Measurements from ENCODE around the gene ASB18. TPM values are rescaled to one million over a fixed set of nuclear protein-coding genes. Genes with fewer than 3 reads are reported as not detected.

ASB18 gene
- total RNA-seq, 3 donors from 2014 or later: not detected

DNA sequence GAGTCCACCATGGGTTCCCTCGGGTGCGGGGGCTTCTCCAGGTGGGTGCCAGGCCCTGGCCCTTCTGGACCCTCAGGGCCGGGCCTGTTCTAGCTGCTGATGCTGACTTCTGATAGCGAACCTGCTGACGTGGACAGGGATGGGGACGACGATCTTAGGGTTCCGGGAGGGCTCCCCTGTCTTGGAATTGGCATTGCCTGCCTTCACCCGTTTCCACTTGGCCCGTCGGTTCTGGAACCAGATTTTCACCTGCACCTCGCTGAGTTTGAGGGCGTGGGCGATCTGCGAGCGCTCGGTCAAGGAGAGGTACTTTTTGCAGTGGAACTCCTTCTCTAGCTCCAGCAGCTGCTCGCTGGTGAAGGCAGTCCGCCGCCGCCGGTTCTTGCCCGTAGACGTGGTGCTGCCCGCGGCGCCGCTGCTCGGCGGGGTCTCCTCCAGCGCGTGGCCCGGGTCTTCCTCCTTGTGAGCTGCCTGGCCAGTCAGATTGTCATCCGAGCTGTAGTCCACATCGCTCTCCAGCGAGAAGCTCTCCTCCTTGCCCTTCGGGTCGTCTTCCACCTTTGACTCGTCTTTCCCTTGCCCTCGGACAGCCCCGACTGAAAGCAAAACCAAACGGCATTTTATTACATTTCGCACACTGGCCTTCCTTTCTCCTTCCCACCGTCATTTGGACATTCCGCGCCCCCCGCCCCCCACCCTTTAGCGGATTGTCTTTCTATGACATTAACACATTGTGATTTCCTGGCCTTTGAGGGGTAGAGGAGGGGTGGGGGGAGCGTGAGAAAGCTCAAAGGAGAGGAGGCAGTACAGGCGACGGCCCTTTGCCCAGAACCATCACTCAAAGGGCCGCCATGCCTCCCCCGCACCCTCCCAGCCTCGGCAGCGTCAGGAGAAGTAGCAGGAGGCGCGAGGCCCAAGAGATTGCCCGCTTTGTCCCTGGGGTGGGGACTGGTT, 98.1 kb downstream of the ASB18 start:
- Mint-ChIP-seq H3K4me3 (peak overlapping the region; percentile 60), H3K27me3 (ENCODE audit: low read depth) (peaks cover 66% of the 10 kb centered on the region), H3K9me3 (no peaks in the 10 kb centered on the region), H3K36me3 (ENCODE audit: insufficient read depth) (no peaks in the 10 kb centered on the region), H3K4me1 (ENCODE audit: low read depth) (peaks cover 15% of the 10 kb centered on the region)
- ATAC-seq (no peak), DNase-seq (no peak)

DNA sequence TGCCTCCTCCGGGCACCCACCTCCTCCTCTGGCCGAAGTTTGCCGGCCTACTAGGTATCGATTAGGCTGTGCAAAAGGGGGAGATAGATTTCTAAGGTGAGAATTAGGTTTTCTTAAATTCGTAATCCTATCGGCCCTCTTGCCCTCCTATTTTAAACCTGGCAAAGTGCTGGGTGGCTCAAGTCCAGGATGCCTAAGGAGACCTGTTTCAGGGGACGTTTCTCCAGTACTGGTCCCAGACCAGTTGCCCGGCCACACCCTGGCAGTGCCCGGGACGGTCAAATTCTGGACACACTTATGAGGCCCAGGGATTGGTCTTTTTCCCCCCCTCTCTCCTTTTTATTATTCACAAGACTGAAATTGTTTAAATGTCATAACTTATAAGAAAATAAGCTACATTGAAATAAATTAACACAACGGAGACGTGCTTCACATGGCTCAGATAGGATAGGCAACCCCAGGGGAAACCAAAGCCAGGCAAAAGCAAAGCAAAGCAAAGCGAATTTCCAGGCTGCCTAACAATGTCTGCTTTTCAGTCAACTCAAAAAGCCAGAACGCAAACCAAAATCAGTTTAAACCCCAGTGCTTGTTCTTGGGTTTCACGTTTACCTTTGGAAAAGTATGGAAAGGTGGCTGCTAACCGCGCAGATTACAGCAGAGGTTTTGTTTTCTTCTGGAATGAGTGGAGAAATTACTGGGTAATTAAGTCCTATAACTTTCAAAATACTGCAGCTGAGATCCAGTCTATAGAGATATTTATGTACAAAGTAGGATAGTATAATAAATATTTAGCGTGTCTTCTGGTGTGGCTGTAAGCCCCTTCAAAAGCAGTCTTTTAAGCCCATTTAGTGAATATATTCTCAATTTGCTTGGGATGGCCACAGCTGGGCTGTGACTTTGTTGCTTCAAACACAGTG, 99.0 kb downstream of the ASB18 start:
- peaks cover 61% of the 10 kb centered on the region for H3K27me3 Mint-ChIP-seq (ENCODE audit: low read depth)
- H3K36me3 Mint-ChIP-seq (ENCODE audit: insufficient read depth): no peaks in the 10 kb centered on the region
- ATAC-seq (no peak), DNase-seq (no peak)
- H3K4me1 Mint-ChIP-seq (ENCODE audit: low read depth): peaks cover 15% of the 10 kb centered on the region
- H3K4me3 Mint-ChIP-seq: peak overlapping the region; percentile 19
- no peaks in the 10 kb centered on the region for H3K9me3 Mint-ChIP-seq

DNA sequence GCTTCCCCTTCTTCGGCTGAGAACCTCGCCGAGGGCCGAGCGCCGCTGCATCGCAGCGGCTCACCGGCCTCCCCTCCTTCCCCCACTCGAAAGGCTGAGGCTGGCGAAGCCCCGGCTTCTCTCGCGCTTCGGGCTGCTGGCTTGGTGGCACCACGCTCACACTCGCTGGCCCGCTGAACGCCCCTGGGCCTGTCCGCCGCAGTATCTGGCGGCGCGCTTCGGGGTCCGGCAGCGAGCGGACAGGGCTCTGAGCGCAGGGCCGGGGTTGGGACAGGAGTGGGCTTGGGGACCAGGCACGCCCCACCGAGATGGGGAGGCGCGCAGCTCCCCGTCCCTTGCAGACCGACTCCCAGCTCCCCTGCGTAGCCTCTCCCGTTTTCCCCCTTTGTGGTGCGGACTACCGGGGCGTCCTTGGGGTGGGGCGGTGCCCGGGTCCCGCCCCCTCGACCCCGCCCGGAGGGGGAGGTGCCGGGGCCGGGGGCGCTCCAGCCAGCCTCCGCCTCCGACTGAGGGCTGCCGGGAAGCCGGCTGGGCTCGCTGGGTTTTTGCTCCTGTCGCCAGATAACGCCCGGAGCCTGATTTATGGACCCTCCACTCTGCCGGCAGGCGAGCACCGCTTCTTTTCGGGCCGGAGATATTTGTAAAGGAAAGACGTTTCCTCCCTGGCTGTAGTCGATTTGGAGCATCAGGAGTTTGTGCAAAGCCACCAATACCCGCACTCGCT, 99.8 kb downstream of the ASB18 start:
- Mint-ChIP-seq H3K4me1 (ENCODE audit: low read depth) (peaks cover 15% of the 10 kb centered on the region), H3K27me3 (ENCODE audit: low read depth) (peaks cover 54% of the 10 kb centered on the region), H3K9me3 (no peaks in the 10 kb centered on the region), H3K4me3 (peak overlapping the region; percentile 19), H3K36me3 (ENCODE audit: insufficient read depth) (no peaks in the 10 kb centered on the region)
- ATAC-seq (no peak), DNase-seq (no peak)

DNA sequence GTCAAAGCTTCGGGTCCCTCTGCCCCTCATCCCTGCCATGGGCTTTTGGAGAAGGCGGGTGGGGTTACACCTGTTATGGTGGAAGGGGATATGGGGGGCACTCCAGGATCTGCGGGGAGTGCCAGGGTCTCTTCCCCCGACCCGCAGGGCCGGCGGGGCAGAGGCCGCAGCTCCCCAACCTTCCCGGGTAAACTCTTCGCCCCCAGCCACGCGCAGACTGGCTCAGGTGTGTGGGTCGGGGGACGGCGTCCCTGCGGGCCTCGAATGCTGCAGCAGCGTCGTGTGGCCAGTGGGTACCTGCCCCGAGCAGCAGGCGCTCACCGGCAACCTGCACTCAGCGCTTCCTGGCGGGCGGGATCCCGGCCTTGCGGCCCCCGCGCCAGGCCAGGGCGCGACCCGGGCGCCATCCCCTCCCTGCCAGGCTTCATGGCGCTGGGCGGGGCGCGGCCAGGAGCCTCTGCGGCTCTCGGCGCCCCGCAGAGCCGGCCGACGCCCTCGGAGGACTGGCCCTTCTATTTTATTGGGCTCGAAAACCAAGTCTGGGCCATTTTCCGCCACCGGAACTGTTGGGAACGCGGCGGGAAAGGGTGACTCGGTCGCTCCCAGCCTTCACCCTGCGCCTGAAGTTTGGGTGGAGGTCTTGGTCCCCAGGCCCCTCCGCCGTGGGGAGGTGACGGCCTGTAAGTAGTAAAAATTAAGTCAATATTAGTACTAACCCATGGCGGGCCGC, 100.6 kb downstream of the ASB18 start:
- peaks cover 55% of the 10 kb centered on the region for H3K27me3 Mint-ChIP-seq (ENCODE audit: low read depth)

DNA sequence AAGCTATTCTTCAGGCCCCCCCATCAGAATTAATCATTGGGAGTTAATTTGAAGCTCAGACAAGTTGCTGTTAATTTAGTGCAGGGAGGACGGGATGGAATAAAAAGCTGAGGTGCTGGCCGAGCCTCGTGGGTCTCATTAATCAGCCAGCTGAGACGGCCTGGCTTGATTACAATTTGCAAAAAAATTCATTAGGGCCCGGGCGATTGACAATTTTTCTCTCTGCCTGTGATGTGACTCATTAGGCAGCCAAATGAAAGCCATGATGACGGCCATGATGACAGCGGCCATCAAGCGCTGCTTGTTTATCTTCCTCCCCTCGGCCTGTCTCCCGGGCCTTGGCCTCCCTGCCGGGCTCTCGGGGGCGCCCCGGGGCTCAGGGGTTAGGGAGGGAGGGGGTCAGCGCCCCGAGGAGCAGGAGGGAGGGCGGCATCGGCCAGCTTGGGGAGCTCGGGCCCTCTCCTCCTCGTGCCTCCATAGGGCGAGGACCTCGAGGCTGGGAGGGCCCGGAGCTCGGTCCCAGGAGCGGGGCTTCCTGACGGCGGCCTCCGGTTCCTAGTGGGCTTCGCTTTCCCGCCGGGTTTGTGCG, 101.2 kb downstream of the ASB18 start:
- Mint-ChIP-seq H3K36me3 (ENCODE audit: insufficient read depth) (no peaks in the 10 kb centered on the region), H3K4me1 (ENCODE audit: low read depth) (peaks cover 15% of the 10 kb centered on the region), H3K4me3 (no peak overlapping the region), H3K9me3 (no peaks in the 10 kb centered on the region), H3K27me3 (ENCODE audit: low read depth) (peaks cover 61% of the 10 kb centered on the region)
- DNase-seq: no peak
- no peak for ATAC-seq

More for the DNA sequence above, 100.6 kb downstream of the ASB18 start:
- H3K4me3 Mint-ChIP-seq: no peak overlapping the region
- H3K4me1 Mint-ChIP-seq (ENCODE audit: low read depth): peaks cover 15% of the 10 kb centered on the region
- no peaks in the 10 kb centered on the region for H3K36me3 Mint-ChIP-seq (ENCODE audit: insufficient read depth)
- ATAC-seq (no peak), DNase-seq (no peak)
- no peaks in the 10 kb centered on the region for H3K9me3 Mint-ChIP-seq

DNA sequence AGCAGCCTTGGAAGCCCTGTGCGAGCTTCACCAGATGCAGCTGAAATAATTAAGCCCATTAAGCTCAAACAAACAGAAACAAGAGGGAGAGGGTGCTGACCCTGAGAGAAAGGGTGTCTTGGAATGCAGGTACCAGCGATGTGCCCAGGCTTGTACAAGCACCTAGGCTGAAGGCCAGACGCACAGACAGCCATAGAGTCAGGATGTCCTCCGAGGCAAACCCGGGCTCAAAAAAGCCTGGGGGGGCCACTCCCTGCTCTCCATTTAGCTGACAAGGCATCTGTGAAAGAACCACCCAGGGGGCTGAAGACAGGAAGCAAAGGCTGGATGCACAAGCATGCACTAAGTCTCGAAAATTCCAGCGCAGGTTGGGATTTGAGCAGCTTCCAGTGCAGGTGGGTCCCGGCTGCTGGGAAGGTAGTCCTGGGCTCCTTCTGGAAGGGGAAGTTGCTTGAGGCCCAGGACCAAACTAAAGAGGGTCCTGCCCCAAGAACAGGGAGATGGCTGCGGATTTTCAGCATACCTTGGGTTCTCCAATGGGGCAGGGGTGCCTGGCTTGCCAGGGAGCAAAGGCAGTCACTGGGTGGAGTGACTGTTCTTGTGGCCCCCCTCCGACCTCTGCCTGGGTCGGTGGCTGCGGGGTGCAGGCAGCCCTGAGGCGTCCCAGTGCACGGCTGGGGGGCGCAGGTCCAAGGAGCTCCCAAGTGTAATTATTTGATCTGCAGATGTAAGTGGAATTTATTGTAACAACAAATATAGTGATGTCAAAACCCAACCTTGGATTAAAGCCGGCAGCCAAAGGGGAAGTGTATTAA, 102.0 kb downstream of the ASB18 start:
- DNase-seq (no peak), ATAC-seq (no peak)
- H3K36me3 Mint-ChIP-seq (ENCODE audit: insufficient read depth): no peaks in the 10 kb centered on the region
- H3K4me1 Mint-ChIP-seq (ENCODE audit: low read depth): peaks cover 15% of the 10 kb centered on the region
- no peaks in the 10 kb centered on the region for H3K9me3 Mint-ChIP-seq
- peaks cover 68% of the 10 kb centered on the region for H3K27me3 Mint-ChIP-seq (ENCODE audit: low read depth)
- H3K4me3 Mint-ChIP-seq: no peak overlapping the region

DNA sequence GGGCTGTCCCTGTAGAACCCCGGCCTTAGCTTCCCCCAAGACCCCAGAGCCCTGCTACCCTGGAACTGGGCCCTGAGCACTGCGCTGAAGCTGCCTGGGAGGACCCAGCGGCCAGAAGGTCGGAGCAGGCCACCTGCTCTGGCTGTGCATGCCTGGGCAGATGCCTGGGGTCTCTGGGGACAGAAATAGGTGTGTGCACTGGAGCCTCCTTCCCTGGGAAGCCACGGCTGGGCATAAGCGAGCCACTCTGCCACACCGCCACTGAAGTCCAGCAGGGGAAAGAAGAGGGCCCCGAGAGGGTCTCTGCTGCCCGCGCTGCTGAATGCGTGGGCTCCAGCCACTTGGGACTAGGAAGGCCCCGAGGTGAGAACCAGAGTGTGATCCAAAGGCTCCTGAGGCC, 102.7 kb downstream of the ASB18 start:
- H3K9me3 Mint-ChIP-seq: no peaks in the 10 kb centered on the region
- H3K27me3 Mint-ChIP-seq (ENCODE audit: low read depth): peaks cover 69% of the 10 kb centered on the region
- H3K36me3 Mint-ChIP-seq (ENCODE audit: insufficient read depth): no peaks in the 10 kb centered on the region
- no peak overlapping the region for H3K4me3 Mint-ChIP-seq
- no peak for ATAC-seq
- peaks cover 10% of the 10 kb centered on the region for H3K4me1 Mint-ChIP-seq (ENCODE audit: low read depth)
- no peak for DNase-seq

DNA sequence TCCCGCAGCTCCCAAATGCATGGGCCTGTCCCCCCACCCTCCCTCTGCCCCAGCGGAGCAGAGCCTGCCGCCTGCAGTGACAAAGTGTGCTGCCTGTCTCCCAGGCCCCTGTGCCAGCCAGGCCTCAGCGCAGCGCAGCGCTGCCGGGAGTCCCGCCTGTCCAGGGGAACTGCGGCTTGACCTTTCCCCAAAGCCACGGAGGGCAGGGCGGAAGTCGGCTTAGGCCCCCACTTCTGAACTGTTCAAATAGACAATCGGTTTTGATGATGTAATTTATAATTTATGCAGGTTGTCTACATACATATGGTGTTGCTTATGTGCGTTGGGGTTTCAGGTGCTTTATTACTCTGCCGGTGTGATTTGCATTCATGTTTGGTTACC, 103.1 kb downstream of the ASB18 start:
- DNase-seq: no peak
- no peak for ATAC-seq
- Mint-ChIP-seq H3K4me3 (no peak overlapping the region), H3K36me3 (ENCODE audit: insufficient read depth) (no peaks in the 10 kb centered on the region), H3K27me3 (ENCODE audit: low read depth) (peaks cover 67% of the 10 kb centered on the region), H3K4me1 (ENCODE audit: low read depth) (peaks cover 5% of the 10 kb centered on the region), H3K9me3 (no peaks in the 10 kb centered on the region)

DNA sequence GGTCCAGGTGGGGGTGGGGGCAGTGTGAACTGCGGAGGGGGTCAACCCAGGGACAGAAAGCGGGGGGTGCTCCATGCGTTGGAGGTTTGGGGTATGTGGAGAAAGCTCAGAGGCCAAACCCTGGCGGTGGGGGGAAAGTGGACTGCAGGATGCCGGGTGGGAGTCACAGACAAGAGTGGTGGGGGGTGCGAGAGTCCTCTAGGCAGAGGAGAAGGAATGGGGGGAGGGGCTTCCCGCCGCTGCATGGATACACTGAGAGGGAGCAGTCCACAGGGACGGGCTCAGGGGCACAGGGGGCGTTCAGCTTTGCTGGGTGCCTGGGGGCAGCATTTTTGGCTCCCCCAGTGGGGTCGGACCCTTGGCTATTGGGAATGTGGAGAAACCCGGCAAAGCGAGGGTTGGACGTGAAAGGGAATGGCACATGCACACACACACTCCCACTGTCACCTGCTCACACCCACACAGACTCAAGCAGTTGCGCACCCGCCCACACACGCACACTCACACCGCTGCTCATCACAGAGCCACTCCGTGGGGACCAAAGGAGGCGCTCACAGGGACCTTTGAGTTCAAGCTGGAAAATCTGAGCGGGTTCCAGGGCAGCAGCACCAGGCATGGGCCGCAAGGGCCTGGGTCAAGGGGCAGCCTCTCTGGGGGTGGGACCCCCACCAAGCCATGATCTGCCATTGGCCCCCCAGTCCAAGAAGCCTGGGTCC, 103.7 kb downstream of the ASB18 start:
- no peaks in the 10 kb centered on the region for H3K9me3 Mint-ChIP-seq
- DNase-seq (no peak), ATAC-seq (no peak)
- no peaks in the 10 kb centered on the region for H3K36me3 Mint-ChIP-seq (ENCODE audit: insufficient read depth)
- peaks cover 64% of the 10 kb centered on the region for H3K27me3 Mint-ChIP-seq (ENCODE audit: low read depth)
- no peak overlapping the region for H3K4me3 Mint-ChIP-seq
- H3K4me1 Mint-ChIP-seq (ENCODE audit: low read depth): peaks cover 5% of the 10 kb centered on the region

DNA sequence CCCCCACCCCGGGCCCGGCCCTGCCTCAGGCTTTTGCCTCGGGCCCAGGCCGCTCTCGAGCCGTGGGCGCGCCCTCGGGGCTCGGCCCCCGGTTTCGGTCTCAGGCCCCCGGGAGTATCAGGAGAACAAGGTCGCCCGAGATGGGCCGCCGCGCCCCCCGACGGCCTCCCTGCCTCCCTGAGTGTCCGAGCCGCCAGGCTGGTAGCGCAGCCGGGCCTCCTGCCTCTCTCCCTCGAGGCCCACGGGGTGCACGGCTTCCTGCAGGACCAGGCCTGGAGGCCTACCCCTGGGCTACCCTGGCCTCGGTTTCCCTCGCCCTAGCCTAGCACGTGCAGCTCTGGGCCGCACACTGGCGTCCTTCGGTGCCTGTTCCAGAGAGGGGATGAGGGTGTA, 104.4 kb downstream of the ASB18 start:
- Mint-ChIP-seq H3K27me3 (ENCODE audit: low read depth) (peaks cover 58% of the 10 kb centered on the region), H3K9me3 (no peaks in the 10 kb centered on the region), H3K4me3 (no peak overlapping the region), H3K36me3 (ENCODE audit: insufficient read depth) (no peaks in the 10 kb centered on the region), H3K4me1 (ENCODE audit: low read depth) (peaks cover 1% of the 10 kb centered on the region)
- ATAC-seq (no peak), DNase-seq (no peak)

DNA sequence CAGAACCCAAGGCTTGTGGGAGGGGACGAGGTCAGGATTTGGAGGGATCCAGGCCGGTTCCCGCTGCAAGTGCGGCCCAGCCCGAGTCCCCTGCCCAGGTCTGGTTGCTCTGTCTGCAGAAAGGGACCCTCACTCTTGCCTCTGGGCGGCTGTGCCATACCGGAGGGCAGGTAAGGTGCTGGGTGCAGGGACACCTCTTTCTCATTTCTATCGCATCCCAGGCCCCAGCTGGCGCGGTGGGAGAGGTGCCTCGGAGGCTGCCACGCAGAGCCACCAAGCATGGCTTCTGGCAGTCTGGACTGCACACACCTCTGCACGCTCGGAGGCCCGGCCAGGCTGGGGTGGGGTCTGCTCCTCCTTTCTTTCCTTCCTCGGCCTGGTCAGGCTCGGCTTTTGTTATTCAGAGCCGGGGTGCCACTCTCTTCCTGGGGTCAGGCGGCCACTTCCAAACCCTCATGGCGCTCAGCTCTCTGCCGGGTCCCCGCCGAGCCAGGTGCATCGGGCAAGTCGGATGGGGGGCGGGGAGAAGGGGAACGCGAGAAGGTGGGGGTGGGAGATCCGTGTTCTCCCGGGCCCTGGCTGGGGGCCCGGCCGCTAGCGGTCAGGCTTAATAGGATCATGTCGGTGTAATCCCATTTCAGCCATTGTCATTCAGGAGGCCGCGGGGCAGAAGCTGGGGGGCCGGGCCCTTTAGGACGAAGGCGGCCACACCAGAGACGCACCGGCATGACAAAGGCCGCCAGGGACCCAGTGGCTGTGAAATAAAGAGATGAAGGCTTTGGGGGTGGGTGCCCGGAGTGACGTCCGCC, 105.0 kb downstream of the ASB18 start:
- Mint-ChIP-seq H3K9me3 (peaks cover 5% of the 10 kb centered on the region), H3K4me1 (ENCODE audit: low read depth) (no peaks in the 10 kb centered on the region), H3K36me3 (ENCODE audit: insufficient read depth) (no peaks in the 10 kb centered on the region), H3K4me3 (no peak overlapping the region), H3K27me3 (ENCODE audit: low read depth) (peaks cover 58% of the 10 kb centered on the region)
- ATAC-seq: no peak
- no peak for DNase-seq
